Upper lobe of left lung (tissue), 6 donors: ENCODE data around the gene NR3C2. TPM values are rescaled to one million over a fixed set of nuclear protein-coding genes. Genes with fewer than 3 reads are reported as not detected.
"Not testable (repeated sequence)": the region's sequence is repeated elsewhere in the genome, so short reads cannot be mapped to it uniquely, and the experiment has no call there.

Source experiments
- ATAC-seq, 2 donors: fragments of 200-7000 bp; cut with Tn5 transposase; one replicate each; pipeline ENCODE4 v1.9.1; 2022; ENCODE audit warnings: mild to moderate bottlenecking in 2 of 2, moderate library complexity in 2 of 2; ENCODE audit not compliant: low FRiP score in 2 of 2
- DNase-seq, 2 donors: peaks; one replicate each; pipeline ENCODE4 v3.0.0-alpha.2; 2019 to 2020
- H3K27ac ChIP-seq, 4 donors: fragments of 200-600 bp; sonication (generic); one replicate each; pipeline ENCODE4 v1.5.1; 2016 to 2019
- H3K27me3 ChIP-seq, 4 donors: fragments of 200-600 bp; sonication (generic); one replicate each; pipeline ENCODE4 v1.5.1; 2017 to 2019
- H3K36me3 ChIP-seq, 4 donors: fragments of 200-600 bp; sonication (generic); one replicate each; pipeline ENCODE4 v1.5.1; 2016 to 2019
- H3K4me1 ChIP-seq, 4 donors: fragments of 200-600 bp; sonication (generic); one replicate each; pipeline ENCODE4 v1.5.1; 2018 to 2019
- H3K4me3 ChIP-seq, 4 donors: fragments of 200-600 bp; sonication (generic); one replicate each; pipeline ENCODE4 v1.5.1; 2017 to 2019; ENCODE audit warnings: mild to moderate bottlenecking in 2 of 4, moderate library complexity in 1 of 4
- H3K9me3 ChIP-seq, 4 donors: fragments of 200-600 bp; sonication (generic); one replicate each; pipeline ENCODE4 v1.5.1; 2018 to 2019
- CTCF ChIP-seq, 6 experiments: fragments of 450-650 bp in 4 of 6; fragments of 200-600 bp in 2 of 6; sonication (generic) in 2 of 6; IDR thresholded peaks; one replicate each; pipeline ENCODE4 v1.5.1; 2016 to 2019; ENCODE audit warnings: antibody characterized with exemption in 6 of 6
- EP300 ChIP-seq, 4 donors: sonication (generic); formaldehyde crosslinking; IDR thresholded peaks; one replicate each; pipeline ENCODE4 v1.5.1; 2017; ENCODE audit warnings: antibody characterized with exemption in 4 of 4, control low read depth in 2 of 4
- POLR2A ChIP-seq, 4 donors: fragments of 450-650 bp; IDR thresholded peaks; one replicate each; pipeline ENCODE4 v1.5.1; 2016 to 2017; ENCODE audit warnings: antibody characterized with exemption in 4 of 4, mild to moderate bottlenecking in 2 of 4
- POLR2AphosphoS5 ChIP-seq, 2 donors: sonication (generic); formaldehyde crosslinking; IDR thresholded peaks; one replicate each; pipeline ENCODE4 v1.5.1; 2017; ENCODE audit warnings: antibody characterized with exemption in 2 of 2
- WGBS, 2 donors: methylation state at CpG; one replicate each; pipeline ENCODE4 v1.1.5; 2017 to 2018; 5-methylcytosine and 5-hydroxymethylcytosine counted together
- total RNA-seq, 6 donors: library from RNA; depleted of rRNA in 4 of 6; stranded (reverse); fragments of >200 nt in 4 of 6; gene quantifications; one replicate each; pipeline versions ENCODE4 v1.1.0 to v1.2.1, GENCODE V29; 2016 to 2021
- donor health status: DM: no; HTN: no; CAD: no; lungs with moderate emphysema.
- donor health status: DM: no; HTN: yes; CAD: no; lungs with severe emphysema.

Gene NR3C2
- total RNA-seq, 6 donors from 2014 or later: 10.3 to 39.8 (median 23.7) TPM

- Histone ChIP-seq H3K4me1 (no peaks in the 10 kb centered on the region), H3K4me3 (no peak overlapping the region), H3K9me3 (no peaks in the 10 kb centered on the region), H3K27ac (no peak overlapping the region), H3K27me3 (no peaks in the 10 kb centered on the region), H3K36me3 (no peaks in the 10 kb centered on the region)
- WGBS, 2 donors: 91 to 93% methylated on average over 5 to 6 of the region's 6 CpGs
- TF ChIP-seq EP300 (IDR thresholded peaks at IDR 0.05) (no peak), CTCF (IDR thresholded peaks at IDR 0.05) (no peak), POLR2A (IDR thresholded peaks at IDR 0.05) (no peak)
- ATAC-seq (peak; percentile 26 to 46), DNase-seq (peak in 1 of 2 donors; percentile 53)
Measured at GRCh38 chr4:148089624-148090023, 352.6 kb downstream of the NR3C2 start.

GRCh38 chr4:148083073-148083472 is 359.1 kb downstream of the NR3C2 start:
- H3K36me3 ChIP-seq: peaks cover 0 to 37% (median 8%) of the 10 kb centered on the region in 4 donors

GRCh38 chr4:148081745-148082144 is 360.5 kb downstream of the NR3C2 start:
- Histone ChIP-seq H3K27ac (no peak overlapping the region), H3K9me3 (no peaks in the 10 kb centered on the region), H3K36me3 (peaks cover 0 to 49% (median 8%) of the 10 kb centered on the region in 4 donors), H3K4me1 (no peaks in the 10 kb centered on the region), H3K27me3 (no peaks in the 10 kb centered on the region), H3K4me3 (no peak overlapping the region)
- DNase-seq (no peak), ATAC-seq (peak in 1 of 2 donors; percentile 30)
- WGBS, 2 donors: 87 to 100% methylated on average over 3 of the region's 3 CpGs
- TF ChIP-seq EP300 (IDR thresholded peaks at IDR 0.05): no peak
- TF ChIP-seq POLR2AphosphoS5 (IDR thresholded peaks at IDR 0.05): no peak
- no peak for TF ChIP-seq POLR2A (IDR thresholded peaks at IDR 0.05)
- TF ChIP-seq CTCF (IDR thresholded peaks at IDR 0.05): no peak

More at GRCh38 chr4:148083073-148083472, 359.1 kb downstream of the NR3C2 start:
- not testable (repeated sequence) for H3K27ac ChIP-seq, H3K27me3 ChIP-seq, ATAC-seq, H3K4me1 ChIP-seq, H3K4me3 ChIP-seq, DNase-seq, H3K9me3 ChIP-seq
- WGBS, 2 donors: 82 to 100% methylated on average over 4 of the region's 4 CpGs

GRCh38 chr4:148081267-148081666 is 360.9 kb downstream of the NR3C2 start:
- Histone ChIP-seq H3K9me3 (no peaks in the 10 kb centered on the region), H3K27me3 (no peaks in the 10 kb centered on the region), H3K27ac (no peak overlapping the region), H3K4me1 (no peaks in the 10 kb centered on the region), H3K36me3 (peaks cover 0 to 51% (median 8%) of the 10 kb centered on the region in 4 donors), H3K4me3 (no peak overlapping the region)
- no peak for DNase-seq
- ATAC-seq: no peak
- WGBS, 2 donors: 96 to 98% methylated on average over 8 to 12 of the region's 12 CpGs
- TF ChIP-seq POLR2AphosphoS5 (IDR thresholded peaks at IDR 0.05) (no peak), POLR2A (IDR thresholded peaks at IDR 0.05) (no peak), EP300 (IDR thresholded peaks at IDR 0.05) (no peak), CTCF (IDR thresholded peaks at IDR 0.05) (no peak)

- TF ChIP-seq CTCF (IDR thresholded peaks at IDR 0.05) (no peak), POLR2A (IDR thresholded peaks at IDR 0.05) (no peak), POLR2AphosphoS5 (IDR thresholded peaks at IDR 0.05) (no peak), EP300 (IDR thresholded peaks at IDR 0.05) (no peak)
- peaks cover 0 to 56% (median 8%) of the 10 kb centered on the region in 4 donors for H3K36me3 ChIP-seq
- no peaks in the 10 kb centered on the region for H3K4me1 ChIP-seq
- no peaks in the 10 kb centered on the region for H3K27me3 ChIP-seq
- H3K4me3 ChIP-seq: no peak overlapping the region
- H3K27ac ChIP-seq: no peak overlapping the region
- no peak for ATAC-seq
- WGBS, 2 donors: 87 to 91% methylated on average over 7 of the region's 7 CpGs
- no peaks in the 10 kb centered on the region for H3K9me3 ChIP-seq
- DNase-seq: no peak
Measured at GRCh38 chr4:148079961-148080360, 362.3 kb downstream of the NR3C2 start.
